ENCODE data around the gene FBXO42. TPM values are rescaled to one million over a fixed set of nuclear protein-coding genes. Genes with fewer than 3 reads are reported as not detected.
A peak's percentile ranks its signal among the peaks of the same experiment; 100 is the strongest.

Gene FBXO42
- total RNA-seq, 1 experiment from 2014 or later = 21.9 TPM

GRCh38 chr1:16243936-16244649 lies 108.2 kb downstream of the FBXO42 start:
- no TSS peak for BruUV-seq (replicated peaks)
- no peak overlapping the region for H3K4me3 Mint-ChIP-seq (ENCODE audit: unreplicated experiment)
- peaks cover 49% of the 10 kb centered on the region for H3K36me3 Mint-ChIP-seq (ENCODE audit: insufficient read depth, unreplicated experiment)
- intact Hi-C loops (cut with micrococcal nuclease) = loop anchor here (1.0 to 10.0 kb wide), 5 partner anchors 55 to 239 kb away; partner anchors contain the start of gene SRARP
- peak; percentile 85 for DNase-seq (ENCODE audit: unreplicated experiment)
- H3K27me3 Mint-ChIP-seq (ENCODE audit: insufficient read depth, unreplicated experiment) = no peaks in the 10 kb centered on the region
- peak; percentile 77 for TF ChIP-seq CTCF (IDR thresholded peaks at IDR 0.05; ENCODE audit: unreplicated experiment)
- H3K27ac Mint-ChIP-seq (ENCODE audit: low read depth, unreplicated experiment) = peak overlapping the region; percentile 27
- ChIA-PET CTCF (interaction anchor here (0.5 to 6.2 kb wide), 20 partner anchors 9 to 481 kb away, joined by 3 to 79 read pairs (median 4); partner anchors contain the start of genes CPLANE2 and FAM131C), POLR2A (interaction anchor here (0.8 to 2.4 kb wide), 4 partner anchors 27 to 166 kb away, joined by 3 to 12 read pairs (median 4); partner anchors contain the start of gene EPHA2)
- H3K9me3 Mint-ChIP-seq (ENCODE audit: unreplicated experiment) = no peaks in the 10 kb centered on the region
- H3K4me1 Mint-ChIP-seq (ENCODE audit: insufficient read depth, unreplicated experiment) = peaks cover 17% of the 10 kb centered on the region

- POLR2A ChIA-PET = interaction anchor here (2.4 kb wide), 1 partner anchor 165 kb away, joined by 12 read pairs; no protein-coding TSS in a partner anchor
- CTCF ChIA-PET = interaction anchor here (0.5 to 6.2 kb wide), 10 partner anchors 8 to 480 kb away, joined by 3 to 79 read pairs (median 4); partner anchors contain the start of genes CPLANE2 and FAM131C
- TF ChIP-seq CTCF (IDR thresholded peaks at IDR 0.05; ENCODE audit: unreplicated experiment) = no peak
- no peak overlapping the region for H3K4me3 Mint-ChIP-seq (ENCODE audit: unreplicated experiment)
- H3K36me3 Mint-ChIP-seq (ENCODE audit: insufficient read depth, unreplicated experiment) = peaks cover 40% of the 10 kb centered on the region
- peaks cover 8% of the 10 kb centered on the region for H3K4me1 Mint-ChIP-seq (ENCODE audit: insufficient read depth, unreplicated experiment)
- H3K9me3 Mint-ChIP-seq (ENCODE audit: unreplicated experiment) = no peaks in the 10 kb centered on the region
- no TSS peak for BruUV-seq (replicated peaks)
- peak overlapping the region; percentile 27 for H3K27ac Mint-ChIP-seq (ENCODE audit: low read depth, unreplicated experiment)
- DNase-seq (ENCODE audit: unreplicated experiment) = no peak
- intact Hi-C loops (cut with micrococcal nuclease) = loop anchor here (10.0 kb wide), 2 partner anchors 98 to 238 kb away; partner anchors contain the start of gene SRARP
- no peaks in the 10 kb centered on the region for H3K27me3 Mint-ChIP-seq (ENCODE audit: insufficient read depth, unreplicated experiment)
Measured at GRCh38 chr1:16243215-16243610, 109.1 kb downstream of the FBXO42 start.

GRCh38 chr1:16242556-16243214 lies 109.6 kb downstream of the FBXO42 start:
- POLR2A ChIA-PET = interaction anchor here (0.6 to 2.4 kb wide), 2 partner anchors 164 to 251 kb away, joined by 3 to 12 read pairs; no protein-coding TSS in a partner anchor
- intact Hi-C loops (cut with micrococcal nuclease) = loop anchor here (10.0 kb wide), 2 partner anchors 98 to 238 kb away; partner anchors contain the start of gene SRARP
- no peaks in the 10 kb centered on the region for H3K9me3 Mint-ChIP-seq (ENCODE audit: unreplicated experiment)
- no peak for DNase-seq (ENCODE audit: unreplicated experiment)
- CTCF ChIA-PET = interaction anchor here (0.7 to 6.2 kb wide), 4 partner anchors 21 to 163 kb away, joined by 3 to 79 read pairs (median 10); no protein-coding TSS in a partner anchor
- BruUV-seq (replicated peaks) = no TSS peak
- no peak overlapping the region for H3K4me3 Mint-ChIP-seq (ENCODE audit: unreplicated experiment)
- no peak for TF ChIP-seq CTCF (IDR thresholded peaks at IDR 0.05; ENCODE audit: unreplicated experiment)
- H3K27me3 Mint-ChIP-seq (ENCODE audit: insufficient read depth, unreplicated experiment) = no peaks in the 10 kb centered on the region
- H3K4me1 Mint-ChIP-seq (ENCODE audit: insufficient read depth, unreplicated experiment) = peaks cover 3% of the 10 kb centered on the region
- no peak overlapping the region for H3K27ac Mint-ChIP-seq (ENCODE audit: low read depth, unreplicated experiment)
- peaks cover 35% of the 10 kb centered on the region for H3K36me3 Mint-ChIP-seq (ENCODE audit: insufficient read depth, unreplicated experiment)
